AG04449 (cell line): ENCODE results near the gene MYO18B.

Experiments used
- CTCF ChIA-PET: fragments of 350-600 bp; formaldehyde crosslinking; extraction: SDS; loops from one replicate; lab custom pipeline; 2021; ENCODE audit warnings: antibody characterized with exemption; lab: Yijun Ruan, JAX
- POLR2A ChIA-PET: fragments of 400-600, 350-600 bp; formaldehyde crosslinking; extraction: SDS; loops from one replicate; lab custom pipeline; 2020; ENCODE audit warnings: antibody characterized with exemption, inconsistent platforms; lab: Yijun Ruan, JAX
- DNase-seq: peaks from one replicate; pipeline ENCODE4 v3.0.0-alpha.2; 2010; ENCODE audit warnings: low read depth, low spot score
- H3K4me3 ChIP-seq: 2 replicates; pipeline ENCODE4 v1.5.1; 2011; ENCODE audit warnings: low read depth, mild to moderate bottlenecking, control low read depth, low read length
- TF ChIP-seq, protein P1 (sequence below): IDR thresholded peaks from one replicate; pipeline ENCODE4 v1.5.1; 2011; ENCODE audit warnings: mild to moderate bottlenecking, moderate library complexity, low read length, control low read depth, inconsistent platforms; ENCODE audit not compliant: insufficient read depth; ENCODE audit errors: missing control alignments

MYO18B gene

GRCh38 chr22:25853501-25854284 is 111.7 kb downstream of the MYO18B start:
- no peak overlapping the region for H3K4me3 ChIP-seq
- no peak for DNase-seq
- ChIA-PET CTCF (no interaction called here), POLR2A (no interaction called here)
- TF ChIP-seq, protein P1, sequence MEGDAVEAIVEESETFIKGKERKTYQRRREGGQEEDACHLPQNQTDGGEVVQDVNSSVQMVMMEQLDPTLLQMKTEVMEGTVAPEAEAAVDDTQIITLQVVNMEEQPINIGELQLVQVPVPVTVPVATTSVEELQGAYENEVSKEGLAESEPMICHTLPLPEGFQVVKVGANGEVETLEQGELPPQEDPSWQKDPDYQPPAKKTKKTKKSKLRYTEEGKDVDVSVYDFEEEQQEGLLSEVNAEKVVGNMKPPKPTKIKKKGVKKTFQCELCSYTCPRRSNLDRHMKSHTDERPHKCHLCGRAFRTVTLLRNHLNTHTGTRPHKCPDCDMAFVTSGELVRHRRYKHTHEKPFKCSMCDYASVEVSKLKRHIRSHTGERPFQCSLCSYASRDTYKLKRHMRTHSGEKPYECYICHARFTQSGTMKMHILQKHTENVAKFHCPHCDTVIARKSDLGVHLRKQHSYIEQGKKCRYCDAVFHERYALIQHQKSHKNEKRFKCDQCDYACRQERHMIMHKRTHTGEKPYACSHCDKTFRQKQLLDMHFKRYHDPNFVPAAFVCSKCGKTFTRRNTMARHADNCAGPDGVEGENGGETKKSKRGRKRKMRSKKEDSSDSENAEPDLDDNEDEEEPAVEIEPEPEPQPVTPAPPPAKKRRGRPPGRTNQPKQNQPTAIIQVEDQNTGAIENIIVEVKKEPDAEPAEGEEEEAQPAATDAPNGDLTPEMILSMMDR: no peak

GRCh38 chr22:25869771-25870170 is 127.8 kb downstream of the MYO18B start:
- no peak for DNase-seq
- no peak overlapping the region for H3K4me3 ChIP-seq
- ChIA-PET CTCF (no interaction called here), POLR2A (no interaction called here)
- TF ChIP-seq, protein P1: no peak

GRCh38 chr22:25874327-25874726 is 132.3 kb downstream of the MYO18B start:
- no peak overlapping the region for H3K4me3 ChIP-seq
- ChIA-PET POLR2A (no interaction called here), CTCF (no interaction called here)
- TF ChIP-seq, protein P1: no peak
- no peak for DNase-seq

- POLR2A ChIA-PET: no interaction called here
- DNase-seq: no peak
- H3K4me3 ChIP-seq: no peak overlapping the region
- TF ChIP-seq, protein P1: no peak
- CTCF ChIA-PET: no interaction called here
Measured at GRCh38 chr22:25875461-25875860, 133.5 kb downstream of the MYO18B start.

- no peak for DNase-seq
- CTCF ChIA-PET: no interaction called here
- POLR2A ChIA-PET: no interaction called here
- no peak overlapping the region for H3K4me3 ChIP-seq
- TF ChIP-seq, protein P1: no peak
Measured at GRCh38 chr22:25876871-25877270, 134.9 kb downstream of the MYO18B start.

- H3K4me3 ChIP-seq: no peak overlapping the region
- CTCF ChIA-PET: no interaction called here
- POLR2A ChIA-PET: no interaction called here
- DNase-seq: no peak
- TF ChIP-seq, protein P1: no peak
Measured at GRCh38 chr22:25878933-25879332, 136.9 kb downstream of the MYO18B start.
